ENCODE measurements around the gene ASCC1. TPM values are rescaled to one million over a fixed set of nuclear protein-coding genes. Genes with fewer than 3 reads are reported as not detected.
"Not testable (repeated sequence)": the region's sequence is repeated elsewhere in the genome, so short reads cannot be mapped to it uniquely, and the experiment has no call there.

The ASCC1 gene
- total and polyA plus RNA-seq, 10 donors = 11.9 to 41.7 (median 33.8) TPM

- intact Hi-C loops (cut with DNase I; ENCODE audit: low total_unique reads) = no loop called here
- WGBS, 5 donors = 80 to 84% (median 81%) methylated on average over 6 of the region's 6 CpGs
- no peaks in the 10 kb centered on the region for H3K27me3 ChIP-seq (replicated peaks in 1 of 7)
- H3K4me3 ChIP-seq = no peak overlapping the region
- H3K4me1 ChIP-seq = peaks cover 46 to 100% (median 84%) of the 10 kb centered on the region in 6 donors
- no peak for TF ChIP-seq POLR2A (IDR thresholded peaks at IDR 0.05)
- no peak for TF ChIP-seq CTCF (IDR thresholded peaks at IDR 0.05 in 8 of 11, conservative IDR thresholded peaks at IDR 0.05 in 3 of 11)
- TF ChIP-seq POLR2AphosphoS5 (IDR thresholded peaks at IDR 0.05) = no peak
- peaks cover 0 to 84% (median 35%) of the 10 kb centered on the region in 6 donors for H3K36me3 ChIP-seq
- H3K27ac ChIP-seq = peak overlapping the region in 4 of 8 donors; percentile 35 to 99 (median 88)
- no peak for DNase-seq
- no peaks in the 10 kb centered on the region for H3K9me3 ChIP-seq
Measured at GRCh38 chr10:72226418-72227027, 10.4 kb upstream of the ASCC1 start.

- H3K36me3 ChIP-seq = peaks cover 0 to 80% (median 40%) of the 10 kb centered on the region in 6 donors
- H3K9me3 ChIP-seq; DNase-seq; H3K4me3 ChIP-seq; H3K27me3 ChIP-seq (replicated peaks in 1 of 7); intact Hi-C loops (cut with DNase I; ENCODE audit: low total_unique reads): not testable (repeated sequence)
- peaks cover 52 to 100% (median 92%) of the 10 kb centered on the region in 6 donors for H3K4me1 ChIP-seq
- H3K27ac ChIP-seq = peak overlapping the region; percentile 54 to 99 (median 76)
- 88 to 92% (median 92%) methylated on average over 6 of the region's 6 CpGs for WGBS, 5 donors
Measured at GRCh38 chr10:72224191-72224590, 8.1 kb upstream of the ASCC1 start.

DNA sequence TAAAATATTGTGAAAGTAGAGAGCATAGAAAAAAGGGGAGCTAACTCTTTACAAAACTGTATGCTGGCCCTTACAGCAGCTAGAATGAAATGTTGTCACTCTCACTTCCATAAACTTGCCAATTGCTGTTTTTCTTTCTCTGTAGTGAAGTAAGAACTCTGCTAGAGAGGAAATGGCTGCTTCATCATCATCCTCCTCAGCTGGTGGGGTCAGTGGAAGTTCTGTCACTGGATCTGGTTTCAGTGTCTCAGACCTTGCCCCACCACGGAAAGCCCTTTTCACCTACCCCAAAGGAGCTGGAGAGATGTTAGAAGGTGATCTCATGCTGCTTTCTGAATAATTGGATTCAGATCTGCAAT lies 7.6 kb upstream of the ASCC1 start:
- H3K27me3 ChIP-seq (replicated peaks in 1 of 7) = no peaks in the 10 kb centered on the region
- 22 to 42% (median 27%) methylated on average over 1 of the region's 1 CpG for WGBS, 5 donors
- DNase-seq = no peak
- intact Hi-C loops (cut with DNase I; ENCODE audit: low total_unique reads) = no loop called here
- TF ChIP-seq POLR2A (IDR thresholded peaks at IDR 0.05) (no peak), POLR2AphosphoS5 (IDR thresholded peaks at IDR 0.05) (peak in 1 of 3 donors; percentile 62)
- no peaks in the 10 kb centered on the region for H3K9me3 ChIP-seq
- peaks cover 52 to 100% (median 92%) of the 10 kb centered on the region in 6 donors for H3K4me1 ChIP-seq
- H3K36me3 ChIP-seq = peaks cover 0 to 78% (median 40%) of the 10 kb centered on the region in 6 donors
- H3K4me3 ChIP-seq = peak overlapping the region in 1 of 8 donors; percentile 41
- H3K27ac ChIP-seq = peak overlapping the region; percentile 54 to 99 (median 76)

GRCh38 chr10:72221278-72221677 lies 5.2 kb upstream of the ASCC1 start:
- DNase-seq = no peak
- Histone ChIP-seq H3K9me3 (no peaks in the 10 kb centered on the region), H3K4me1 (peaks cover 57 to 98% (median 88%) of the 10 kb centered on the region in 6 donors), H3K4me3 (no peak overlapping the region), H3K27ac (peak overlapping the region in 3 of 8 donors; percentile 44 to 99 (median 98)), H3K36me3 (peaks cover 0 to 59% (median 34%) of the 10 kb centered on the region in 6 donors), H3K27me3 (replicated peaks in 1 of 7) (no peaks in the 10 kb centered on the region)
- intact Hi-C loops (cut with DNase I; ENCODE audit: low total_unique reads) = no loop called here
- TF ChIP-seq POLR2A (IDR thresholded peaks at IDR 0.05) (no peak), POLR2AphosphoS5 (IDR thresholded peaks at IDR 0.05) (no peak), CTCF (IDR thresholded peaks at IDR 0.05 in 8 of 11, conservative IDR thresholded peaks at IDR 0.05 in 3 of 11) (no peak)
- WGBS, 5 donors = 64 to 100% (median 79%) methylated on average over 1 of the region's 1 CpG

DNA sequence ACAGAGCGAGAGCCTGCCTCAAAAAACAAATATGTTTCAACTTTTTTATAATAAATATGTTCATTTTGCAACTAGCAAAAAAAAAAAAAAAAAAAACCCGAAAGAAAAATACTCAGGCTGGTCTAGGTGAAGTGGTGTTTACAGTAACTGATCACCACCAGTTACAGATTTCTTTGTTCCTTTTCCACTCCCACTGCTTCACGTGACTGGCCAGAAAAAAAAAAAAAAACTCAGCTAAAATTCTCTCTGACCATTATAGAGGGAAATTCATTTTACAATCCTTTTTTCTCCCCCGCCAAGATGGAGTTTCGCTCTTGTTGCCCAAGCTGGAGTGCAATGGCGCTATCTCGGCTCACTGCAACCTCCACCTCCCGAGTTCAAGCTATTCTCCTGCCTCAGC lies 4.6 kb upstream of the ASCC1 start:
- TF ChIP-seq POLR2A (IDR thresholded peaks at IDR 0.05) (no peak), CTCF (IDR thresholded peaks at IDR 0.05 in 8 of 11, conservative IDR thresholded peaks at IDR 0.05 in 3 of 11) (no peak), POLR2AphosphoS5 (IDR thresholded peaks at IDR 0.05) (no peak)
- H3K27me3 ChIP-seq (replicated peaks in 1 of 7) = no peaks in the 10 kb centered on the region
- WGBS, 5 donors = 78 to 90% (median 85%) methylated on average over 8 of the region's 8 CpGs
- H3K36me3 ChIP-seq = peaks cover 0 to 53% (median 31%) of the 10 kb centered on the region in 6 donors
- H3K4me1 ChIP-seq = peaks cover 57 to 92% (median 83%) of the 10 kb centered on the region in 6 donors
- H3K4me3 ChIP-seq = no peak overlapping the region
- intact Hi-C loops (cut with DNase I; ENCODE audit: low total_unique reads) = no loop called here
- DNase-seq = no peak
- H3K9me3 ChIP-seq = no peaks in the 10 kb centered on the region
- H3K27ac ChIP-seq = peak overlapping the region in 6 of 8 donors; percentile 32 to 99 (median 98)

Data from spleen (tissue), 11 donors.